GM23338 (cell line): ENCODE measurements around the gene BICD2. TPM values are rescaled to one million over a fixed set of nuclear protein-coding genes. Genes with fewer than 3 reads are reported as not detected.

Source experiments
- ATAC-seq: fragments of 200-7000 bp; cut with Tn5 transposase; 3 replicates; pipeline ENCODE4 v1.9.1; 2020
- DNase-seq: peaks from one replicate; pipeline ENCODE4 v3.0.0-alpha.2; 2015; ENCODE audit warnings: low spot score
- H2AFZ ChIP-seq: fragments of 200-600 bp; sonication (generic); 2 replicates; pipeline ENCODE4 v1.8.0; 2016; ENCODE audit warnings: antibody characterized with exemption, mild to moderate bottlenecking, moderate library complexity
- H3F3A ChIP-seq: fragments of 200-600 bp; sonication (generic); replicated peaks from 2 replicates; pipeline ENCODE4 v1.8.0; 2017; ENCODE audit warnings: antibody characterized with exemption, mixed run types, low read depth
- H3K27ac ChIP-seq: fragments of 200-600 bp; sonication (generic); 2 replicates; pipeline ENCODE4 v1.6.1; 2016; ENCODE audit warnings: low read depth
- H3K27me3 ChIP-seq: fragments of 200-600 bp; sonication (generic); 2 replicates; pipeline ENCODE4 v1.8.0; 2016; ENCODE audit warnings: mild to moderate bottlenecking, mixed run types, moderate library complexity; ENCODE audit not compliant: insufficient read depth
- H3K36me3 ChIP-seq: fragments of 200-600 bp; sonication (generic); 2 replicates; pipeline ENCODE4 v1.8.0; 2016; ENCODE audit warnings: mild to moderate bottlenecking; ENCODE audit not compliant: insufficient read depth
- H3K4me1 ChIP-seq: fragments of 200-600 bp; sonication (generic); 2 replicates; pipeline ENCODE4 v1.8.0; 2016; ENCODE audit warnings: mild to moderate bottlenecking, moderate library complexity; ENCODE audit not compliant: insufficient read depth
- H3K4me2 ChIP-seq: fragments of 200-600 bp; sonication (generic); 2 replicates; pipeline ENCODE4 v1.7.1; 2017; ENCODE audit warnings: mixed run types
- H3K4me3 ChIP-seq: fragments of 200-600 bp; sonication (generic); 2 replicates; pipeline ENCODE4 v1.6.1; 2016; ENCODE audit warnings: mixed run types
- H3K79me2 ChIP-seq: fragments of 200-600 bp; sonication (generic); replicated peaks from 2 replicates; pipeline ENCODE4 v1.8.0; 2017; ENCODE audit warnings: mild to moderate bottlenecking; ENCODE audit not compliant: insufficient read depth
- H3K9me2 ChIP-seq: fragments of 200-600 bp; sonication (generic); 2 replicates; pipeline ENCODE4 v1.8.0; 2017; ENCODE audit not compliant: insufficient read depth
- H4K20me1 ChIP-seq: fragments of 200-600 bp; sonication (generic); replicated peaks from 2 replicates; pipeline ENCODE4 v1.8.0; 2017; ENCODE audit warnings: mild to moderate bottlenecking; ENCODE audit not compliant: insufficient read depth
- H3K27ac Mint-ChIP-seq: 2 replicates; pipeline ENCODE4 v1.8.0; 2020; ENCODE audit warnings: inconsistent platforms, mild to moderate bottlenecking, moderate library complexity, mixed read lengths
- H3K27me3 Mint-ChIP-seq: 3 replicates; pipeline ENCODE4 v1.8.0; 2022; ENCODE audit warnings: low read depth, mild to moderate bottlenecking, moderate library complexity, mixed read lengths, inconsistent platforms; ENCODE audit not compliant: insufficient read depth, poor library complexity
- H3K36me3 Mint-ChIP-seq: 3 replicates; pipeline ENCODE4 v1.8.0; 2021; ENCODE audit warnings: low read depth, mild to moderate bottlenecking, inconsistent platforms, moderate library complexity, mixed read lengths
- H3K4me1 Mint-ChIP-seq: 3 replicates; pipeline ENCODE4 v1.8.0; 2020; ENCODE audit warnings: mild to moderate bottlenecking, inconsistent platforms, mixed read lengths
- H3K4me3 Mint-ChIP-seq: 3 replicates; pipeline ENCODE4 v1.8.0; 2021; ENCODE audit warnings: moderate library complexity, mild to moderate bottlenecking, inconsistent platforms, mixed read lengths
- H3K9me3 Mint-ChIP-seq: 3 replicates; pipeline ENCODE4 v1.8.0; 2020; ENCODE audit warnings: moderate library complexity, mild to moderate bottlenecking, inconsistent platforms, mixed read lengths
- CREB1 ChIP-seq: fragments of 250-450 bp; sonication (Bioruptor Pico); IDR thresholded peaks from 2 replicates; pipeline ENCODE4 v1.5.0; 2020; ENCODE audit warnings: low read depth, mild to moderate bottlenecking, moderate library complexity
- ETS1 ChIP-seq: IDR thresholded peaks from 2 replicates; pipeline ENCODE4 v1.6.1; 2016; ENCODE audit warnings: antibody characterized with exemption
- EZH2 ChIP-seq: fragments of 200-600 bp; sonication (generic); IDR thresholded peaks from one replicate; pipeline ENCODE4 v1.8.0; 2017; ENCODE audit warnings: antibody characterized with exemption, mild to moderate bottlenecking, low read depth; ENCODE audit not compliant: unreplicated experiment
- JUNB ChIP-seq: IDR thresholded peaks from one replicate; pipeline ENCODE4 v1.6.1; 2016; ENCODE audit warnings: antibody characterized with exemption; ENCODE audit not compliant: unreplicated experiment
- NANOG ChIP-seq: IDR thresholded peaks from 2 replicates; pipeline ENCODE4 v1.6.1; 2016; ENCODE audit warnings: antibody characterized with exemption, borderline replicate concordance
- POLR2AphosphoS5 ChIP-seq: IDR thresholded peaks from 2 replicates; pipeline ENCODE4 v1.6.1; 2016; ENCODE audit warnings: antibody characterized with exemption, low read depth
- REST ChIP-seq: IDR thresholded peaks from one replicate; pipeline ENCODE4 v1.6.1; 2018; ENCODE audit warnings: antibody characterized with exemption; ENCODE audit not compliant: unreplicated experiment
- STAT1 ChIP-seq: IDR thresholded peaks from one replicate; pipeline ENCODE4 v1.6.1; 2016; ENCODE audit warnings: antibody characterized with exemption; ENCODE audit not compliant: unreplicated experiment
- ZNF114 ChIP-seq: fragments of 250-450 bp; sonication (Bioruptor Pico); IDR thresholded peaks from 2 replicates; pipeline ENCODE4 v1.5.0; 2020; ENCODE audit warnings: mild to moderate bottlenecking, moderate library complexity
- ZNF331 ChIP-seq: fragments of 250-450 bp; sonication (Bioruptor Pico); IDR thresholded peaks from 2 replicates; pipeline ENCODE4 v1.5.0; 2020; ENCODE audit warnings: low read depth, mild to moderate bottlenecking, moderate library complexity
- polyA plus RNA-seq: library from polyadenylated mRNA; unstranded; fragments of >200 nt; fragmentation: Nextera tagmentation; extraction: Ambion mirVana; gene quantifications from 2 replicates; pipeline ENCODE4 v1.2.1, GENCODE V29; 2016
- total RNA-seq: library from RNA; depleted of rRNA; stranded (reverse); fragments of >200 nt; shearing (Covaris generic); gene quantifications from 2 replicates; pipeline ENCODE4 v1.2.3, GENCODE V29; 2014
- TF ChIP-seq, protein P1 (sequence below), 2 experiments: fragments of 200-600 bp in 1 of 2; sonication (generic) in 1 of 2; conservative IDR thresholded peaks; 2 replicates each; pipeline versions ENCODE4 v1.5.1 to v1.6.1; 2016 to 2017; ENCODE audit warnings: antibody characterized with exemption in 2 of 2, low read depth in 2 of 2, mild to moderate bottlenecking in 2 of 2, moderate library complexity in 1 of 2

BICD2 gene
- total and polyA plus RNA-seq, 2 experiments from 2014 or later: 8.7 to 34.3 TPM

DNA sequence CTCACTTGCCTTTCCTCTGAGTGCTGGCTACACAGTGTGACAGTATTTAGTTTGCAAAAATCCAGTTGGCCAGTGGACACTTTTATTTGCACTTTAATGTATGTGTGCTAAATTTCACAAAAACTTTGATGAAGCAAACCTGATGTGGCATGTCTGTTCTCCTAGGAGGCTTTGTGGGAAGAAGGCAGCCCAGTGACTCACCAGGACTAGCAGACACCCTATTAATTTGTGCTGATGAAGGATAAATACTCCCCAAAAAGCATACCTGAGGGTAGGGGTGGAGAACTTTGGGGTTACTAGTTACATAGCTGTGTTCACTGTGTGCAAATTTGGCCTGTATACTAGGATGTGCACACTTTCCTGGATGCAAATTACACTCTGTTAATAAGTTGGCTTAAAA, 55.4 kb downstream of the BICD2 start (continued):
- TF ChIP-seq REST: no peak
- no peak for TF ChIP-seq ETS1
- TF ChIP-seq EZH2: no peak
- no peak for TF ChIP-seq CREB1 (CRISPR knock-in tag)
- no peak for TF ChIP-seq JUNB

DNA sequence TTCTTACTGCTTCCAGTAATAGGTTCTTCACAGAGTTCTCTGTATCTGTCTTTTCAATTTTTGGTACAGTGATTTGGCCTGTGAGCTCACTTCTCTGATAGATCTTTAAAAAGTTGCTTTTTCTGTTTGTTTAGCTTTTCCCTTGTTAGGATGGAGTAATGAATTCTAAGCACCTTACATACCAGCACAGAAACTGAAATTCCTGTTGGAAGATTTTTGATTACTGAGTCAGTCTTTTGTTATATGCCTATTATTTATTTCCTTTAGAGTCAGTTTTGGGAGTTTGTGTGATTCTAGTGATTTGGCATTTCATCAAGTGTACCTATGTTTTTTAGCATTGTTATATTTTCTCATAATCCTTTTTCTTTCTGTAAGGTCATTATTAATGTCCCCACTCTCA, 57.1 kb downstream of the BICD2 start:
- Mint-ChIP-seq H3K36me3 (peaks cover 8% of the 10 kb centered on the region; the same call in 2 of the 3 replicates), H3K9me3 (no peaks in the 10 kb centered on the region), H3K4me1 (no peaks in the 10 kb centered on the region), H3K27me3 (peaks cover 2% of the 10 kb centered on the region), H3K27ac (no peak overlapping the region), H3K4me3 (no peak overlapping the region)
- H3K36me3 ChIP-seq: 0 out of 2 replicates have a peak, but pooled peaks cover 4% of the 10 kb centered on the region
- H3K4me1 ChIP-seq: no peaks in the 10 kb centered on the region
- no peaks in the 10 kb centered on the region for H3K79me2 ChIP-seq
- H2AFZ ChIP-seq: no peak overlapping the region
- H3K9me2 ChIP-seq: no peaks in the 10 kb centered on the region
- H4K20me1 ChIP-seq: no peaks in the 10 kb centered on the region; the same call in none of the 2 replicates
- H3K4me3 ChIP-seq: no peak overlapping the region
- DNase-seq: no peak
- ATAC-seq: no peak
- H3K27me3 ChIP-seq: no peaks in the 10 kb centered on the region
- H3F3A ChIP-seq: no peaks in the 10 kb centered on the region
- no peak overlapping the region; the same call in 1 of the 2 replicates for H3K27ac ChIP-seq
- H3K4me2 ChIP-seq: no peak overlapping the region
- no peak for TF ChIP-seq ETS1
- TF ChIP-seq NANOG: no peak
- TF ChIP-seq JUNB: no peak
- TF ChIP-seq ZNF114 (CRISPR knock-in tag): no peak
- no peak for TF ChIP-seq EZH2
- TF ChIP-seq, protein P1, sequence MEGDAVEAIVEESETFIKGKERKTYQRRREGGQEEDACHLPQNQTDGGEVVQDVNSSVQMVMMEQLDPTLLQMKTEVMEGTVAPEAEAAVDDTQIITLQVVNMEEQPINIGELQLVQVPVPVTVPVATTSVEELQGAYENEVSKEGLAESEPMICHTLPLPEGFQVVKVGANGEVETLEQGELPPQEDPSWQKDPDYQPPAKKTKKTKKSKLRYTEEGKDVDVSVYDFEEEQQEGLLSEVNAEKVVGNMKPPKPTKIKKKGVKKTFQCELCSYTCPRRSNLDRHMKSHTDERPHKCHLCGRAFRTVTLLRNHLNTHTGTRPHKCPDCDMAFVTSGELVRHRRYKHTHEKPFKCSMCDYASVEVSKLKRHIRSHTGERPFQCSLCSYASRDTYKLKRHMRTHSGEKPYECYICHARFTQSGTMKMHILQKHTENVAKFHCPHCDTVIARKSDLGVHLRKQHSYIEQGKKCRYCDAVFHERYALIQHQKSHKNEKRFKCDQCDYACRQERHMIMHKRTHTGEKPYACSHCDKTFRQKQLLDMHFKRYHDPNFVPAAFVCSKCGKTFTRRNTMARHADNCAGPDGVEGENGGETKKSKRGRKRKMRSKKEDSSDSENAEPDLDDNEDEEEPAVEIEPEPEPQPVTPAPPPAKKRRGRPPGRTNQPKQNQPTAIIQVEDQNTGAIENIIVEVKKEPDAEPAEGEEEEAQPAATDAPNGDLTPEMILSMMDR (conservative IDR thresholded peaks at IDR 0.05; ENCODE audit: low read depth in 2 of 2): no peak
- no peak for TF ChIP-seq REST
- TF ChIP-seq ZNF331 (CRISPR knock-in tag): no peak
- TF ChIP-seq POLR2AphosphoS5: no peak
- no peak for TF ChIP-seq CREB1 (CRISPR knock-in tag)
- TF ChIP-seq STAT1: no peak
